AG09309 (cell line): ENCODE results near the gene FXYD3.
"Not testable (repeated sequence)": the region's sequence is repeated elsewhere in the genome, so short reads cannot be mapped to it uniquely, and the experiment has no call there.

ENCODE experiments used
- DNase-seq: peaks from one replicate; pipeline ENCODE4 v3.0.0-alpha.2; 2010; ENCODE audit warnings: low read depth
- H3K4me3 ChIP-seq: 2 replicates; pipeline ENCODE4 v1.5.1; 2011; ENCODE audit warnings: mild to moderate bottlenecking, low read depth, low read length, moderate library complexity; ENCODE audit not compliant: control insufficient read depth
- CTCF ChIP-seq: IDR thresholded peaks from 2 replicates; pipeline ENCODE4 v1.5.1; 2011; ENCODE audit warnings: mild to moderate bottlenecking, low read depth, low read length, inconsistent platforms; ENCODE audit not compliant: insufficient read depth, control insufficient read depth; ENCODE audit errors: missing control alignments

FXYD3 gene

DNA sequence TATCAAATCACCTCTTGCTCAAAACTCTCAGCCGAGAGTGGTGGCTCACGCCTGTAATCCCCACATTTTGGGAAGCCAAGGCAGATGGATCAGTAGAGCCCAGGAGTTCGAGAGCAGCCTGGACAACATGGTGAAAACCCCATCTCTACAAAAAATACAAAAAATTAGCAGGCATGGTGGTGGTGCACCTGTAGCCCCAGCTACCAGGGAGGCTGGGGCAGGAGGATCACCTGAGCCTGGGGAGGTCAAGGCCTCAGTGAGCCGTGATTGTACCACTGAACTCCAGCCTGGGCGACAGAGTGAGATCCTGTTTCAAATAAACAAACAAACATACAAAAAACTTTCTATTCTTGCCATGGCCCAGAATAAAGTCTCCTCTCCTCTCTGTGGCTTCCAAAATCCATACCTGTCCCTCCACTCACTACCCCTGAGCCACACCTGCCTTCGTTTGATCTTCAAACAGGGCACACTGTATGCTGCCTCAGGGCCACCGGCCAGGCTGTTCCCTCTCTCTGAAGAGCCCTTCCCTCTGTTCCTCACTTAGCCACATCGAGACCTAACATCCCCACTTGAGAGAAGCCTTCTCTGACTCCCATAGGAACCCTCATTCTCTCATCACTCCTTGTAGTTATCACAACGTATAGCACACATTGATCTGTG is 12.9 kb downstream of the FXYD3 start:
- H3K4me3 ChIP-seq = no peak overlapping the region
- no peak for DNase-seq
- TF ChIP-seq CTCF = no peak

- DNase-seq, H3K4me3 ChIP-seq: not testable (repeated sequence)
Measured at GRCh38 chr19:35129724-35130274, 14.2 kb downstream of the FXYD3 start.

- no peak overlapping the region for H3K4me3 ChIP-seq
- DNase-seq = no peak
- no peak for TF ChIP-seq CTCF
Measured at GRCh38 chr19:35130761-35131720, 15.4 kb downstream of the FXYD3 start.

- no peak for TF ChIP-seq CTCF
- no peak for DNase-seq
- H3K4me3 ChIP-seq = no peak overlapping the region
Measured at GRCh38 chr19:35132254-35132653, 16.6 kb downstream of the FXYD3 start.

DNA sequence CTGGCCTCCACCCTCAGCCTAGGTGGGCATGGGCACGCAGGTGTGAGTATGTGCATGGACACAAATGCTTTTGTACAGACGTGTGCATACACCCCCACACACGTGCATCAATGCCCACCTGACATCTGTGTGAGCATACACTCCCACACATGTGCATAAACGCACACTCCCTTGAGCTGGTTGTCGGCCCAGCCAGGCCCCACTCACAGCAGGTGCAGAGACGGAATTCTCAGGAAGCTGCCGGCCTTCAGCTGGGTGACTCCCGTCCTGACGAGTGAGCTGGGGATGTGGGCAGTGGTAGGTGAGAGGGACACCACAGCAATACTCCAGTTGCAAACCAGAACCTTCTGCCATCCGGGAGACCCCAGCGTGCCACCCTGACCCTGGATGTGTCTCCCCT is 18.2 kb downstream of the FXYD3 start:
- no peak for DNase-seq
- no peak overlapping the region for H3K4me3 ChIP-seq
- no peak for TF ChIP-seq CTCF

DNA sequence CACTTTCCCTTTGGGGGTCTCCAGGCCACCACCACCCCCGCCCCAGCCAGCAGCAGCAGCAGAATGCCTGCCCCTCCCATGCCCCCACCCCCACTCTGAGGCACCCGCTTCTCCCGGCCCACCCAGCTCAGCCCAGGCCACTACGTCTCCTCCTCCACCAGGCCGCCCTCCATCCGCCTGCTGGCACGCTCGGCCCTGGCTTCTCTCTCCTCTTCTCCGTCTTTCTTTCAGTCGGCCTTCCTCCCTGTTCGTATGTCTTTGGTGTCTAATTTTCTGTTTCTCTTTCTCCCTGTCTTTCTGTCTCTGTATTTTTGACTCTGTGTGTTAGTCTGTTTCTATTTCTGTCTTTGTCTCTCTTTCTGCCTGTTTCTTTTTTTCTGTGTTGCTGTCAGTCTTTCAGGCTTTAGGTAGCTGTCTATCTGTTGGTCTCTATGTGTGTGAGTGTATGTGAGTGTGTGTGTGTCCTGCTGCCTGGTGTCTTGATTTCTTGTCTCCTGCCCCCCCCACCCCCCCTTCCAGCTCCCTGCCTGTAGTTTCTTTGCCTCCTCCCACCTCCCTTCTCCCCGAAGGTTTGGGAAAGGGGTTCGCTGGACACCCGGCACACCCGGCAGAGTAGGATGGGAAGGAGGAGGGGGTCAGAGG is 19.1 kb downstream of the FXYD3 start, which contains the start of gene LGI4:
LGI4 (minus strand) TSS at position 459 of the 642 bp plus-strand sequence; CDS start at position 80, 379 bp downstream.
- H3K4me3 ChIP-seq = no peak within 1 kb of the TSS
- no peak for TF ChIP-seq CTCF
- DNase-seq = no peak
